ENCODE results near the gene CD151.

Gene CD151

GRCh38 chr11:839280-839623, 6.5 kb downstream of the CD151 start:
- intact Hi-C loops (cut with DNase I) = no loop called here
- DNase-seq = no peak

DNA sequence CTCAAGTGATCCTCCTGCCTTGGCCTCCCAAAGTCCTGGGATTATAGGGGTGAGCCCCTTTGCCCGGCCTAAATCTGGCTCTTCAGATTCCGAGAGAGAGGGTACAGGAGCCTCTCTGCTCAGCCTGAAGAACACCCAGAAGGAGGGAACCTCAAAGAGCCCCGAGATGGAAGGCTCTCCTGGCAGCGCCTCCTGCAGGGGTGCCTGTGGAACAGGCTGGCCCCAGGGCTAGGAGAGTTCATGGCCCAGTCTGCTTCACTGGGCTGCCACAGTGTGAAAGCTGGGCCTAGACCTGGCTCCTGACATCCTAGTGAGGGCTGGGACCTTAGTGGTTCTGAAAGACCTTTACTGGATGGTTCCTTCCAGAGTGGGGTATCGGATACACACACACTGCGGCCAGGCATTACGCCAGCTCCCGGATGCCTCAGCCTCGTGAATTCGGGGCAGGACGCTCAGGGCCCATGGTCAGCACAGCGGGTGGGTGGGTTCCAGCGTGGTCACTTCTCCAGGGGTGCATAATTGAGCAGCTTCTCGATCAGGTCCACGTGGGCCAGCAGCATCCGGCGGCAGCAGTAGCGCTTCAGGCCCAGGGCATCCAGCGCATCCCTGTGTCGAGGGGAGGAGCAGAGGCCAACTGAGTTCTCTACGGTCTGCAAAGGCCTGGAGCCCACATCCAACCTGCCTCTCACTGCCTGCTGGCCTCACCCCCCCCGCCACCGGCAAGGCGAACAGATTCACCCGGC, 7.3 kb downstream of the CD151 start:
- intact Hi-C loops (cut with DNase I) = loop anchor here (10.0 kb wide), 1 partner anchor 135 kb away; no protein-coding TSS in a partner anchor
- no peak for DNase-seq

DNA sequence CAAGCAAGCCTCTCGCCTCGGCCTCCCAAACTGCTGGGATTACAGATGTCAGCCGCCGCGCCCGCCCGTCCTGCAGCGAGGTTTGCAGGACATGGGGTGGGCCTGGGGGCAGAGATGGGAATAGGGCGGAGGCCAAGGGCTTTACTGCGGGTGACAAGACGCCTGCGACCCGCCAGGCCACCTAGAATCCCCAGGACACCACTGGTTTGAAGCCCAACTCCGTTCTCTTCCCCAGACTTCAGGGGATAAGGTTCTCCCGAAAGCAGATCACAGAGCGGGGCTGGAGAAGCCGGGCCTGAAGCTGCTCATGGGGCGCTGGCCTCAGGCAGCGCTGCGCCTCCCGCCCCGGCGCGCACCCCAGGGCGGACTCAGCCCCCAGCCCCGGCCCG, 9.2 kb downstream of the CD151 start:
- intact Hi-C loops (cut with DNase I) = loop anchor here (10.0 kb wide), 1 partner anchor 133 kb away; no protein-coding TSS in a partner anchor
- no peak for DNase-seq

DNA sequence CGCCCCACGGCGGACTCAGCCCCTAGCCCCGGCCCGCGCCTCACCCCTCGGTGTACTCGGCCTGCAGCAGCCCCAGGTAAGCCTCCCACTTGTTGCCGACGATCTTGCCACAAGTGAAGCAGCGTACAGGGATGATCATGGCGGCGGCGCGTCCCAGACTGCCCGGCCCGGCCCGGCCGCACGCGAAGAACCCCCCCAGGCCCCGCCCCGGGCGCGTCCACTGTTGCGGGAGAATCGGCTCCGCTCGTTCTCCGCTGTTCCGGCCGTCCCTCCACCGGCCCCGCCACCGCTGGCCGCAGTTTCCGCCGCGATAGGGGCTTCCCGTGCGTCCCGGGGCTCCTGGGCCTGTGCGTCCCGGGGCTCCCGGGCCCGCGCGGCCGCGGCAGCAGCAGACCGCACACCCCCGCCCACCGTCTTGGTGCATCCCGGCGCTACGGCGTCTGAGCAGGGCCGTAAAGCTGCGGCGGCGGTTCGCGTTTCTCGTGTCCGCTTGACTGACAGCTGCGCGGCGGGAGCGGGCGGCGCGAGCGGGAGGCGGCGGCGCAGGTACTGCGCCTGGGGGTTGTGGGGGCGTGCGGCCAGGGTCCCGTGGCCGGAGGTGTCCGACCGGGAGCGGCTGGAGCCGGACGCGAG, 9.7 kb downstream of the CD151 start, which contains the start of the genes POLR2L and TSPAN4:
Gene POLR2L (minus strand): TSS at position 160 of the 633 bp plus-strand sequence. CDS start 21 bp downstream, at position 139.
Gene TSPAN4 (plus strand): TSS at position 483 of the 633 bp plus-strand sequence. CDS start 7,453 bp downstream, outside the sequence.
- DNase-seq = peak; percentile 77 to 98 (median 88)
- intact Hi-C loops (cut with DNase I) = loop anchor here (10.0 kb wide), 1 partner anchor 132 kb away; no protein-coding TSS in a partner anchor

GRCh38 chr11:843086-843734, 10.5 kb downstream of the CD151 start:
- intact Hi-C loops (cut with DNase I) = loop anchor here (10.0 kb wide), 1 partner anchor 132 kb away; no protein-coding TSS in a partner anchor
- DNase-seq = no peak

- intact Hi-C loops (cut with DNase I) = loop anchor here (10.0 kb wide), 1 partner anchor 131 kb away; no protein-coding TSS in a partner anchor
- DNase-seq = peak in 1 of 10 donors; percentile 90
These were observed 11.3 kb downstream of the CD151 start for GRCh38 chr11:843818-844692.

- intact Hi-C loops (cut with DNase I) = loop anchor here (10.0 kb wide), 1 partner anchor 130 kb away; no protein-coding TSS in a partner anchor
- no peak for DNase-seq
These were observed 12.2 kb downstream of the CD151 start for GRCh38 chr11:844693-845644.

- intact Hi-C loops (cut with DNase I) = loop anchor here (10.0 kb wide), 1 partner anchor 129 kb away; no protein-coding TSS in a partner anchor
- no peak for DNase-seq
These were observed 13.2 kb downstream of the CD151 start for GRCh38 chr11:845872-846495.

GRCh38 chr11:846496-847098, 13.8 kb downstream of the CD151 start:
- intact Hi-C loops (cut with DNase I) = loop anchor here (10.0 kb wide), 1 partner anchor 128 kb away; no protein-coding TSS in a partner anchor
- no peak for DNase-seq

GRCh38 chr11:847876-848275, 15.1 kb downstream of the CD151 start:
- DNase-seq = no peak
- intact Hi-C loops (cut with DNase I) = loop anchor here (1.0 to 10.0 kb wide), 2 partner anchors 127 to 203 kb away; no protein-coding TSS in a partner anchor

DNA sequence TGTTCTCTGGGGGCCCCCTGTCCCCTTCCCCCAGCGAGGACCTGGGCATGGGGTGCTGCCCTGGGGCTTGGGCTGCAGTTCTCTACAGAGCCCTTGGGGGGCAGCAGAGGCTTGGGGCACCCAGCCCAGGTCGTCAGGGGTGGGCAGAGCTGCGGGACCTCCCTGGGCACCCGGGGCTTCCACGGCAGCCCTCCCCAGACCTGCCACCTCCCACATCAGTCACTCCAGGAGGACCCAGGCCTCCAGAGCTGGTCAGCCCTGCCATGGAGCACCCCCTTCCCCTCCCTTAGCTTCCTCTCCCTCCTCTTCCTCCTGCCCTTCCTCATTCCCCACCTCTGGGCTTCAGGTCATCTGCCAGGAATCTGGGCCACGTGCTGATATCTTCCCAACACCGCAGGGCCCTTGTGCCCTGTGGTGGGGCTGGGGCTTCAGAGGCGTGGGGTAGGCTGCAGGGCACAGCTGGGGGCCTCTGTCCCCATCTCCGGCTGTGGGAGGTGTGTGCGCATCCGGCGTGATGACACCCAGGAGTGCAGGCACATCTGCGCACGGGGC, 15.7 kb downstream of the CD151 start:
- DNase-seq = peak in 5 of 10 donors; percentile 43 to 92 (median 58)
- intact Hi-C loops (cut with DNase I) = loop anchor here (1.0 to 10.0 kb wide), 2 partner anchors 126 to 203 kb away; no protein-coding TSS in a partner anchor

DNA sequence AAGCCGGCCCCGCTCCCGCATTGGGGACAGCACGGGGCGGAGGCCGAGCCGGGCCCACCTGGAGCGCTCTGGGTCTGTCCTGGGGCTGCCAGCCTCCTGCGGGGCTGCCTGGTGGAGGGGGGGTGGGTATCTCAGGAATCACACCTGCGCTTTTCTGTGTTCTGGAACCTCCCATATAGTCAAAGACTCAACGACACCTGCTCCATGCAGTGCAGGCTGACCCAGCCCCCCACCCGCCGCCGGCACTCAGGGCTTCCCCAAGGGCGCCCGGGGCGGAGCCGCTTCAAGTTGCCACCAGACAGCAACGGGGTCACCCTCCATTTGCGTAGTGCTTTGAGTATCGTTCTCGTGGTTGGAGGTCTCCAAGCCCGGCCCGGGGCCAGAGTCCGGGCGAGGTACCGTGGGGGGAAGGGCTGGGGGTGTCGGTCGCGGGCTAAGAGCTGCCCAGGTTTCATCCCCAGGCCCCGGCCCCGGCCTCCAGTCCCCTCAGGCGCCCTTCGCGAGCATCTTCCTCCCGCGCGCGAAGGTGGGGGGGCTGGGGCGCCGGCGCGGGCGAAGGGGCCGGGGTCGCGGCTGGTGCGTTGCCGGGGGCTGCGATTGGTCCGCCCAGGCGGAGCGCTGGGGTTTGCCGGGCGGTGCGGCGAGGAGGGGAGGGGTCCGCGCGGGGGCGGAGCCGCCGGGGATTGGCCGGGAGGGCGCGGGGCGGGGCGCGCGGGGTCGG, 16.5 kb downstream of the CD151 start:
- no peak for DNase-seq
- intact Hi-C loops (cut with DNase I) = loop anchor here (10.0 kb wide), 1 partner anchor 126 kb away; no protein-coding TSS in a partner anchor

DNA sequence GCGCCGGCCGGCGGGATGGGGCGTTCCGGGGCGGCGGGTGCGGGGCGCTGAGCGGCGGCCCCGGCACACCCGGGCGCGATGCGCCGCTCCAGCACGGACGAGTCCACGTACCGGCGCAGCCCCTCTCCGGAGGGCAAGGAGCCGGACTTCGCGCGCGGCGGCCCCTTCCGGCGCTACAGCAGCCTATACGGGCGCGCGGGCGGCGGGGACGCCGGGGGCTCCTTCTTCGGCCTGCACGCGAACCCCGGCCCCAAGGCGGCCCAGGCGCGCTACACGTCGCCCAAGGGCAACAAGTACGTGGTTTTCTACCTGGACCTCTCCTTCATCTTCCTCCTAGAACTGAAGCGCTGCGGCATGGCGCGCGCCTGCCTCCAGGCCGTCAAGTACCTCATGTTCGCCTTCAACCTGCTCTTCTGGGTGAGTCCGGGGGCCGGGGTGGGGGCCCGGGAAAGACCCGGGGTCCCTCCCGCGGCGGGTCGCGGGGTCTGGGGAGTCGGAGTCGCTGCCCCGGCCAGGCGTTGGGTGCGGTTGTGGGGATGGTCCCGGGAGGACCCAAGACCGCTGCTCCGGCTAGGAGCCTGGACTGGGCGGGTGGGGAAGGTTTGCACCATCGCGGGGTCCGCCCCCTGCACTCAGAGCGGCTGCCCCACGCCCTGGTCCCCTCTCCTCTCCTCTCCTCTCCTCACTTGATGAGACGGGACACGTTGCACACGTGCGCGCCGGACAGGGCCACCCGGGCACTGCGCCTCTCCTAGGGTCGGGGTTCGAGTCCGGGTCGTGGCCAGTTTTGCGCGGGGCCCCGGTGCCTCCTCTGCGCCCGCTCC, 17.4 kb downstream of the CD151 start:
- intact Hi-C loops (cut with DNase I) = loop anchor here (10.0 kb wide), 1 partner anchor 125 kb away; no protein-coding TSS in a partner anchor
- DNase-seq = no peak

GRCh38 chr11:850775-851763, 18.3 kb downstream of the CD151 start:
- intact Hi-C loops (cut with DNase I) = no loop called here
- no peak for DNase-seq
